Lung (tissue), 12 donors: Measurements from ENCODE around the gene HCN3. TPM values are rescaled to one million over a fixed set of nuclear protein-coding genes. Genes with fewer than 3 reads are reported as not detected.

Experiments
- ATAC-seq: fragments of 200-7000 bp; cut with Tn5 transposase; one replicate; pipeline ENCODE4 v1.9.1; 2020; ENCODE audit warnings: moderate number of reproducible peaks; ENCODE audit not compliant: insufficient read depth, low FRiP score
- DNase-seq, 3 donors: peaks; one replicate each; pipeline ENCODE4 v3.0.0-alpha.2; 2013 to 2017
- H3K27ac ChIP-seq, 2 donors: one replicate each; pipeline ENCODE4 v1.5.1; 2013; ENCODE audit warnings: mild to moderate bottlenecking in 2 of 2, moderate library complexity in 2 of 2, control low read depth in 1 of 2, inconsistent platforms in 1 of 2, low read depth in 1 of 2, low read length in 1 of 2
- H3K27me3 ChIP-seq, 3 donors: one replicate each; pipeline ENCODE4 v1.5.1; 2013; ENCODE audit warnings: low read length in 2 of 3; ENCODE audit not compliant: control insufficient read depth in 3 of 3, insufficient read depth in 3 of 3
- H3K36me3 ChIP-seq, 4 donors: one replicate each; pipeline ENCODE4 v1.5.1; 2013; ENCODE audit warnings: low read length in 4 of 4, mild to moderate bottlenecking in 1 of 4, moderate library complexity in 1 of 4; ENCODE audit not compliant: control insufficient read depth in 4 of 4, insufficient read depth in 4 of 4
- H3K4me1 ChIP-seq, 5 donors: one replicate each; pipeline ENCODE4 v1.5.1; 2013; ENCODE audit warnings: low read length in 5 of 5, mild to moderate bottlenecking in 2 of 5, moderate library complexity in 1 of 5; ENCODE audit not compliant: control insufficient read depth in 5 of 5, insufficient read depth in 5 of 5
- H3K4me3 ChIP-seq: one replicate; pipeline ENCODE4 v1.5.1; 2013; ENCODE audit warnings: mild to moderate bottlenecking, control low read depth, moderate library complexity
- H3K9ac ChIP-seq, 2 donors: one replicate each; pipeline ENCODE4 v1.5.1; 2013; ENCODE audit warnings: low read length in 2 of 2, control low read depth in 1 of 2; ENCODE audit not compliant: insufficient read depth in 1 of 2
- H3K9me3 ChIP-seq, 4 donors: one replicate each; pipeline ENCODE4 v1.5.1; 2013; ENCODE audit warnings: low read length in 3 of 4, mild to moderate bottlenecking in 1 of 4, moderate library complexity in 1 of 4; ENCODE audit not compliant: control insufficient read depth in 4 of 4, insufficient read depth in 3 of 4
- CTCF ChIP-seq: IDR thresholded peaks from 2 replicates; pipeline ENCODE4 v1.5.1; 2012; ENCODE audit warnings: mild to moderate bottlenecking; ENCODE audit errors: control extremely low read depth, extremely low read depth
- WGBS, 2 donors: extraction: QIAGEN DNeasy Blood & Tissue Kit; methylation state at CpG; one replicate each; pipeline ENCODE4 v1.1.7; 2013; 5-methylcytosine and 5-hydroxymethylcytosine counted together
- polyA plus RNA-seq, 2 donors: library from polyadenylated mRNA; stranded (reverse); fragments of 200-250 nt; gene quantifications; one replicate each; pipeline ENCODE4 v1.2.1, GENCODE V29; 2013
- total RNA-seq, 2 donors: library from RNA; depleted of rRNA in 1 of 2; stranded (reverse); fragments of >200 nt in 1 of 2; gene quantifications; one replicate each; pipeline ENCODE4 v1.2.1, GENCODE V29; 2014 to 2021
- donor health status: control.
- donor health status: control.
- donor health status: Bipolar disorder and iron deficiency.
- donor health status: healthy.
- donor health status: DM: yes; HTN: yes; CAD: no.

The HCN3 gene
- total and polyA plus RNA-seq, 4 donors = 1.0 to 4.7 (median 2.2) TPM

GRCh38 chr1:155300553-155301329 lies 23.5 kb downstream of the HCN3 start:
- Histone ChIP-seq H3K4me3 (no peak overlapping the region), H3K27me3 (peaks cover 0 to 21% (median 18%) of the 10 kb centered on the region in 3 donors), H3K9ac (no peak overlapping the region), H3K4me1 (peaks cover 0 to under 1% (median 0%) of the 10 kb centered on the region in 5 donors), H3K36me3 (no peaks in the 10 kb centered on the region), H3K9me3 (no peaks in the 10 kb centered on the region), H3K27ac (no peak overlapping the region)
- ATAC-seq (no peak), DNase-seq (no peak)
- 86 to 90% methylated on average over 9 of the region's 9 CpGs for WGBS, 2 donors
- TF ChIP-seq CTCF = no peak

GRCh38 chr1:155301342-155301841 lies 24.1 kb downstream of the HCN3 start, which contains the start of gene PKLR:
PKLR (minus strand) TSS chr1:155301438; CDS start chr1:155301395, 43 bp downstream.
- Histone ChIP-seq H3K4me1 (peaks cover 0 to 2% (median 0%) of the 10 kb centered on the region in 5 donors), H3K27ac (no peak within 1 kb of the TSS), H3K27me3 (peaks cover 0 to 15% (median 13%) of the 10 kb centered on the region in 3 donors), H3K4me3 (no peak within 1 kb of the TSS), H3K36me3 (no peaks in the 10 kb centered on the region), H3K9ac (no peak within 1 kb of the TSS), H3K9me3 (no peaks in the 10 kb centered on the region)
- no peak for TF ChIP-seq CTCF
- ATAC-seq (no peak), DNase-seq (no peak)
- WGBS, 2 donors = 90 to 93% methylated on average over 5 of the region's 5 CpGs

GRCh38 chr1:155304558-155305063 lies 27.3 kb downstream of the HCN3 start:
- 69 to 84% methylated on average over 11 of the region's 11 CpGs for WGBS, 2 donors
- H3K36me3 ChIP-seq = no peaks in the 10 kb centered on the region
- H3K4me1 ChIP-seq = peaks cover 0 to 7% (median 0%) of the 10 kb centered on the region in 5 donors
- H3K27me3 ChIP-seq = no peaks in the 10 kb centered on the region
- ATAC-seq = no peak
- no peaks in the 10 kb centered on the region for H3K9me3 ChIP-seq
- no peak for DNase-seq
- H3K9ac ChIP-seq = no peak overlapping the region
- no peak overlapping the region for H3K4me3 ChIP-seq
- TF ChIP-seq CTCF = no peak
- H3K27ac ChIP-seq = no peak overlapping the region
